PC-9 (cell line): ENCODE measurements around the gene SMARCAD1. TPM values are rescaled to one million over a fixed set of nuclear protein-coding genes. Genes with fewer than 3 reads are reported as not detected.
"Not testable (repeated sequence)": the region's sequence is repeated elsewhere in the genome, so short reads cannot be mapped to it uniquely, and the experiment has no call there.

Experiments
- BruUV-seq: library from RNA; stranded (reverse); fragments of 400-500 nt; replicated peaks from 2 replicates; lab custom pipeline; 2021; lab: Mats Ljungman, UMichigan
- CTCF ChIA-PET: fragments of 300-600 bp; sonication (Branson Sonifier 250); formaldehyde crosslinking; loops from one replicate; lab custom pipeline; 2022; ENCODE audit warnings: antibody characterized with exemption; lab: Charles Lee
- POLR2A ChIA-PET: fragments of 300-600 bp; sonication (Branson Sonifier 250); formaldehyde crosslinking; loops from one replicate; lab custom pipeline; 2022; ENCODE audit warnings: antibody characterized with exemption; ENCODE audit not compliant: unreplicated experiment; lab: Charles Lee
- DNase-seq, 2 experiments: peaks; one replicate each; pipeline versions ENCODE4 v3.0.0 to v3.0.0-alpha.2; 2015 to 2022; ENCODE audit warnings: mixed read lengths in 1 of 2
- H2AFZ ChIP-seq: fragments of 200-600 bp; sonication (generic); 2 replicates; pipeline ENCODE4 v1.8.1; 2017; ENCODE audit warnings: antibody characterized with exemption
- H3F3A ChIP-seq: fragments of 200-600 bp; sonication (generic); 2 replicates; pipeline ENCODE4 v1.8.1; 2017; ENCODE audit warnings: antibody characterized with exemption, mild to moderate bottlenecking, low read depth; ENCODE audit not compliant: insufficient read depth
- H3K27ac ChIP-seq: fragments of 200-600 bp; sonication (generic); 2 replicates; pipeline ENCODE4 v1.6.1; 2016; ENCODE audit warnings: mixed run types
- H3K27me3 ChIP-seq: fragments of 200-600 bp; sonication (generic); 2 replicates; pipeline ENCODE4 v1.6.1; 2016; ENCODE audit warnings: low read depth, mixed run types; ENCODE audit not compliant: insufficient read depth
- H3K36me3 ChIP-seq: fragments of 200-600 bp; sonication (generic); 2 replicates; pipeline ENCODE4 v1.6.1; 2016; ENCODE audit warnings: low read depth, mixed run types
- H3K4me1 ChIP-seq: fragments of 200-600 bp; sonication (generic); replicated peaks from 2 replicates; pipeline ENCODE4 v1.6.1; 2016; ENCODE audit warnings: mixed run types; ENCODE audit not compliant: insufficient read depth
- H3K4me2 ChIP-seq: fragments of 200-600 bp; sonication (generic); 2 replicates; pipeline ENCODE4 v1.6.1; 2017; ENCODE audit warnings: mixed run types
- H3K4me3 ChIP-seq: fragments of 200-600 bp; sonication (generic); 2 replicates; pipeline ENCODE4 v1.6.1; 2016; ENCODE audit warnings: mixed run types
- H3K79me2 ChIP-seq: fragments of 200-600 bp; sonication (generic); 2 replicates; pipeline ENCODE4 v1.6.1; 2017; ENCODE audit warnings: low read depth, mixed run types
- H3K9me2 ChIP-seq: fragments of 200-600 bp; sonication (generic); 2 replicates; pipeline ENCODE4 v1.8.1; 2017; ENCODE audit warnings: mild to moderate bottlenecking; ENCODE audit not compliant: insufficient read depth
- H3K9me3 ChIP-seq: fragments of 200-600 bp; sonication (generic); 2 replicates; pipeline ENCODE4 v1.8.1; 2016; ENCODE audit warnings: low read depth; ENCODE audit not compliant: insufficient read depth
- H4K20me1 ChIP-seq: fragments of 200-600 bp; sonication (generic); 2 replicates; pipeline ENCODE4 v1.8.1; 2017; ENCODE audit not compliant: insufficient read depth
- EZH2 ChIP-seq: fragments of 200-600 bp; sonication (generic); IDR thresholded peaks from 2 replicates; pipeline ENCODE4 v1.8.0; 2017; ENCODE audit warnings: antibody characterized with exemption, low read depth
- intact Hi-C: fragments of 100-400 bp; cut with micrococcal nuclease; formaldehyde crosslinking; loops from one replicate; pipeline ENCODE4 v1.10.0; 2022; ENCODE audit not compliant: unreplicated experiment
- total RNA-seq: library from RNA; stranded (reverse); gene quantifications from 2 replicates; pipeline ENCODE4 v1.2.3, GENCODE V29; 2021
- TF ChIP-seq, protein P1 (sequence below): fragments of 200-600 bp; sonication (generic); conservative IDR thresholded peaks from 2 replicates; pipeline ENCODE4 v1.6.1; 2017; ENCODE audit warnings: mixed run types, antibody characterized with exemption, mild to moderate bottlenecking, moderate library complexity

The SMARCAD1 gene
- total RNA-seq, 1 experiment from 2014 or later = 17.1 TPM

DNA sequence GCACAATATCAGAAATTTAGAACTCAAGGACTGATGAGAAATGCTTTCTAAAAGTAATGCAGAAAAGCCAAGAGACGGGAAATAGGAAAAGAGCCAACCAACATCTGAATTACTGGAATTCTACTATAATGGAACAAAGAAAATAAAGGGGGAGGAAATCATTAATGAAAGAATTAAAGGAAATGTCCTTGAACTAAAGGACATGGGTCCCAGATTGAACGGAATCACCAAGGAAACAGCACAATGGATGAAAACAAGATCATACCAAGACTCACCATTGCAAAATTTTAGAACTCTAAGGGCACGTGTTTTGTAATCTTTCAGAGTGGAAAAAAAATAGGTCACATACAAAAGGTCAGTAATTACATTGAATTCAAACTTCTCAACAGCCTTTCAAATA is 99.0 kb downstream of the SMARCAD1 start:
- Histone ChIP-seq H3K4me3 (no peak overlapping the region), H3K4me1 (no peaks in the 10 kb centered on the region), H3K79me2 (no peaks in the 10 kb centered on the region), H4K20me1 (no peaks in the 10 kb centered on the region), H3K27ac (no peak overlapping the region), H3K4me2 (no peak overlapping the region), H3K9me3 (no peaks in the 10 kb centered on the region), H3K36me3 (no peaks in the 10 kb centered on the region), H2AFZ (no peak overlapping the region), H3K9me2 (no peaks in the 10 kb centered on the region), H3K27me3 (no peaks in the 10 kb centered on the region), H3F3A (no peaks in the 10 kb centered on the region)
- intact Hi-C loops = loop anchor here (10.0 kb wide), 1 partner anchor 788 kb away; no protein-coding TSS in a partner anchor
- POLR2A ChIA-PET = interaction anchor here (0.7 kb wide), 1 partner anchor 364 kb away, joined by 9 read pairs; no protein-coding TSS in a partner anchor
- TF ChIP-seq, protein P1, sequence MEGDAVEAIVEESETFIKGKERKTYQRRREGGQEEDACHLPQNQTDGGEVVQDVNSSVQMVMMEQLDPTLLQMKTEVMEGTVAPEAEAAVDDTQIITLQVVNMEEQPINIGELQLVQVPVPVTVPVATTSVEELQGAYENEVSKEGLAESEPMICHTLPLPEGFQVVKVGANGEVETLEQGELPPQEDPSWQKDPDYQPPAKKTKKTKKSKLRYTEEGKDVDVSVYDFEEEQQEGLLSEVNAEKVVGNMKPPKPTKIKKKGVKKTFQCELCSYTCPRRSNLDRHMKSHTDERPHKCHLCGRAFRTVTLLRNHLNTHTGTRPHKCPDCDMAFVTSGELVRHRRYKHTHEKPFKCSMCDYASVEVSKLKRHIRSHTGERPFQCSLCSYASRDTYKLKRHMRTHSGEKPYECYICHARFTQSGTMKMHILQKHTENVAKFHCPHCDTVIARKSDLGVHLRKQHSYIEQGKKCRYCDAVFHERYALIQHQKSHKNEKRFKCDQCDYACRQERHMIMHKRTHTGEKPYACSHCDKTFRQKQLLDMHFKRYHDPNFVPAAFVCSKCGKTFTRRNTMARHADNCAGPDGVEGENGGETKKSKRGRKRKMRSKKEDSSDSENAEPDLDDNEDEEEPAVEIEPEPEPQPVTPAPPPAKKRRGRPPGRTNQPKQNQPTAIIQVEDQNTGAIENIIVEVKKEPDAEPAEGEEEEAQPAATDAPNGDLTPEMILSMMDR = no peak
- no peak for TF ChIP-seq EZH2
- CTCF ChIA-PET = interaction anchor here (0.6 kb wide), 1 partner anchor 268 kb away, joined by 8 read pairs; no protein-coding TSS in a partner anchor
- DNase-seq = no peak
- no TSS peak for BruUV-seq

DNA sequence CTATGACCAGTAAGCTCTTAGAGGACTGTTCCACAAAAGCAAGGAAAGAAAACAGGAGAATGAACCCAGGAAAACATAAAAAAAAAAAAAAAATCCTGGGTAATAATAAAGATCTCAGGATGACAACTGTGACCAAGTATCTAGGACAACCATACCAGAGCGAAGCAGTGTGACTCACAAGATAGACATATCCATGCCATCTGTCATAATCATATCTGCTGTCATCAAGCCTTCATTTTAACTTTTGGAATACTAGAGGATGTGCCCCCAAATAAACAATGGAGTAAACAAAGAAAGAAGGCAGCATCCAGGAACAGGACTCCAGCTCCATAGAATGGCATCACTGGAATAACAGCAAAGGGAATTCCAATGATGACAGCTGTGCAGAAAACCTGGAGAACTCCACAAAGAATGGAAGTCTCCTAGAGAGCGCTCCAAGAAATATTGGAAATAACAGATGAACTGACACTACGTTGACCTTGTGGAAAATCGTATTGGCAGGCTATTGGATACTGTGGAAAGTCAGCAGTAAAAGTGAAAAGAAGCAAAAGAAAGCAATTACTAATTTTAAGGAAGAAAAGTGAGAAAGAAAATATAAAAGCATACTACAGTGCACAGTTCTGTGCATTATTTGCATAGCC is 99.7 kb downstream of the SMARCAD1 start:
- Histone ChIP-seq H4K20me1 (no peaks in the 10 kb centered on the region), H2AFZ (no peak overlapping the region), H3K9me2 (no peaks in the 10 kb centered on the region), H3K36me3 (no peaks in the 10 kb centered on the region), H3K4me3 (no peak overlapping the region), H3F3A (no peaks in the 10 kb centered on the region), H3K27me3 (no peaks in the 10 kb centered on the region), H3K27ac (no peak overlapping the region), H3K4me2 (no peak overlapping the region), H3K4me1 (no peaks in the 10 kb centered on the region), H3K79me2 (no peaks in the 10 kb centered on the region), H3K9me3 (no peaks in the 10 kb centered on the region)
- TF ChIP-seq, protein P1 = no peak
- TF ChIP-seq EZH2 = no peak
- DNase-seq = no peak
- BruUV-seq = no TSS peak
- POLR2A ChIA-PET = no interaction called here
- CTCF ChIA-PET = no interaction called here
- intact Hi-C loops = loop anchor here (10.0 kb wide), 1 partner anchor 787 kb away; no protein-coding TSS in a partner anchor

- H3F3A ChIP-seq, CTCF ChIA-PET, BruUV-seq: not testable (repeated sequence)
Observed at GRCh38 chr4:94319927-94320326, 112.3 kb downstream of the SMARCAD1 start.

More at GRCh38 chr4:94319927-94320326, 112.3 kb downstream of the SMARCAD1 start:
- POLR2A ChIA-PET, H3K36me3 ChIP-seq, DNase-seq, H3K9me3 ChIP-seq, intact Hi-C loops, H3K4me2 ChIP-seq, H2AFZ ChIP-seq, H3K9me2 ChIP-seq, H3K27ac ChIP-seq, H3K4me3 ChIP-seq, H3K27me3 ChIP-seq, H3K79me2 ChIP-seq, H3K4me1 ChIP-seq, H4K20me1 ChIP-seq: not testable (repeated sequence)
